Stimulated activated CD4-positive, alpha-beta T cell treated with anti-CD3 and anti-CD28 coated beads, TNF-alpha, amount 100 ng/mL, for 4 hours (primary cell): ENCODE measurements around the gene BIN1.
"Not testable (repeated sequence)": the region's sequence is repeated elsewhere in the genome, so short reads cannot be mapped to it uniquely, and the experiment has no call there.

Experiments used
- DNase-seq, 3 experiments: peaks; one replicate each; pipeline ENCODE4 v3.0.0-alpha.2; 2020; ENCODE audit warnings: low read depth in 3 of 3

Gene BIN1

DNA sequence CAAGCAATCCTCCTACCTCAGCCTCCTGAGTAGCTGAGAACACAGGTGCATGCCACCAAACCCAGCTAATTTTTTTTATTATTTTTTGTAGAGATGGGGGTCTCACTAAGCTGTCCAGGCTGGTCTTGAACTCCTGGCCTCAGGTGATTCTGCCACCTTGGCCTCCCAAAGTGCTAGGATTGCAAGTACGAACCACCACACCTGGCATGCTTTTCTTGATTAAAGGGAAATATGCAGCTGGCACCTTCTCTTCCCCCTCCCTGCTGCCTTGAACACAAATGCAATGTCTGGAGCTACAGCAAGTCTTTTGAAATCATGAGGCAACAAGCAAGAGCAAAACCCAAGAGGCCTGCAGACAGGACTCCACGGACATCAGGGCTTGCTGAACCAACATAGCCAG is 26.8 kb upstream of the BIN1 start:
- no peak for DNase-seq

DNA sequence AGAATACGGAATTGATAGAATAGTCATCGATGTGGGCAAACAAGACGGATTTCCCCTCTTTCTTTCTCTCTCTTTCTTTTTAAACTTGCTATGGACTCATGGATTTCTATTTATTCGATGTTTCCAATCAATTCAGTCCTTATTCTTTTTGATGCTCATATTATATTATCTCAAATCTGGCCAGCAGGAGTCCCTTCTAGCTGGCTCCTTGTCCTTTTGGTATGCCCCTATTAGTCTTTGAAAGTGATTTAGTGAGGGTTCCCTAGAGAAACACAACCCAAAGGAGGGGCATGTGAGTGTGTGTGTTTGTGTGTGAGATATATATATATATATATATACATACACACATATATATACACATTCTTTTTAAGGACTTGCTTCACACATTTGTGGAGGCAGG is 23.5 kb upstream of the BIN1 start:
- DNase-seq, result no peak

DNA sequence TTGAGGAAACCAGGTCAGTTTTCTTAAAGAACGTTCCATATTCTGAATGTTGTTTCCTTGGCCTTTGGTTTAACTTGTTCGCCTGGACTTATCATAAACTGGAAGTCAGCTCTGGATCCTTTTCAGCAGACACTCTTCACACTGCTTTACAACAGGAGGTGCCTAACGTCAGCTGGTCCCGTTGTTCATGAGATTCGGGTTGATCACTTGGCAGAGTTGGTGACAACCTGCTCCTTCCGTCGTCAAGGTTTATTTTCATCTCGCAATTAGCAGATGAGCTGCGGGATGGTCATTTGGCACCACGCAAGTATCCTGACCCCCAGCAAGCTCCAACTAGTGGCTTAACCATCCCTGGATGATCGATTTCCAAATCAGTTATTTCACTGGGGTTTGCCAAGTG is 23.0 kb upstream of the BIN1 start:
- no peak for DNase-seq

DNA sequence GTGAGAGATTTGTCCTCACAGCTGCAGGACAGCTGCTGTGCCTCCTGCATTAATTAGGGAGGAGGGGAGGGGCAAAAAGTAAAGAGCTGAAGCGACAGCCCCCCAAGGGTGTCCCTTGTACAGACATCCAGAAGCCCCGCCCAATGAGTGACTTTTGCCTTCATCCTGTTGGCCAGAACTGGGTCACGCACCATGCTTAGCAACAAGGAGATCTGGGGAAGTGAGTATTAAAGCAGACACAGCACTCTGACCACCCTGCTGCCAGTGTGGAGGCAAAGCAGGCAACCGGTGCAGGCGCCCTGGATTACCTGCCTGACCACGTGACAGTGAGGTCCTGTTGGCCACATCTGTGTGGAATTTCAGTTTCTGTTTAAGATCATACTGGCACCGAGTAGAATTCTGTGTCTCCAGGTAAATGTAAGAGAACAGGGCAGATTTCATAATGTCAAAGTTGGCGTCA is 21.5 kb upstream of the BIN1 start:
- no peak for DNase-seq

DNA sequence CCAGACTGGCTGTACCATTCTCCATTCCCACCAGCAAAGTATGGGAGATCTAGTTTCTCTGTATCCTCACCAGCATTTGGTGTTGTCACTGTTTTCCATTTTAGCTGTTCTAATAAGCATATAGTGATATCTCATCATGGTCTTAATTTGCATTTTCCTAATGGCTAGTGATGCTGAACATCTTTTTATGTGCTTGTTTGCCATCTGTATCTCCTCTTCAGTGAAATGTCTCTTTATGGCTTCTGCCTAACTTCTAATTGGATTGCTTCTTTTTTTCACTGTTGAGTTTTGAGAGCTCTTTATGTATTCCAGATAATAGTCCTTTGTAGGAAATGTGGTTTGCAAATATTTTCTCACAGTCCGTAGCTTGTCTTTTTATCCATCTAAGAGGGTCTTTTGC is 18.9 kb upstream of the BIN1 start:
- no peak for DNase-seq

DNA sequence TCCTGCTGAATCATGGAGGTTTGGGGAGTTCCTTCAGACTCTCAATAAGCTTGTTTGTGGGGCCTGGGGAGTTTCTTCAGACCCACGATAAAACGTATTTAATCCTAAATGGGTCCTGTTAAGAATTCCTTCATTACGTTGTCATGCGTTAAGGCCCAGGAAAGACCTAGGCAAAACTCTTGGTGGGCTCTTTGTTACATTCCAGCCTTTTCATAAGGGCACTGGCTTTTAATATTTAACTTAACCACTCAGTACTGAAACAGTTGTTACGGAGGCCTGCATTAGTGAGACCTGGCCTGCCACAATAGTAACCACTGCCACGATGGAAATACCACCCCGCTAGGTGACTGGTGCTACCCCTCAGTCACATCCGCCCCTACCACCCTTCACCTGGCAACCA is 17.5 kb upstream of the BIN1 start:
- no peak for DNase-seq

DNA sequence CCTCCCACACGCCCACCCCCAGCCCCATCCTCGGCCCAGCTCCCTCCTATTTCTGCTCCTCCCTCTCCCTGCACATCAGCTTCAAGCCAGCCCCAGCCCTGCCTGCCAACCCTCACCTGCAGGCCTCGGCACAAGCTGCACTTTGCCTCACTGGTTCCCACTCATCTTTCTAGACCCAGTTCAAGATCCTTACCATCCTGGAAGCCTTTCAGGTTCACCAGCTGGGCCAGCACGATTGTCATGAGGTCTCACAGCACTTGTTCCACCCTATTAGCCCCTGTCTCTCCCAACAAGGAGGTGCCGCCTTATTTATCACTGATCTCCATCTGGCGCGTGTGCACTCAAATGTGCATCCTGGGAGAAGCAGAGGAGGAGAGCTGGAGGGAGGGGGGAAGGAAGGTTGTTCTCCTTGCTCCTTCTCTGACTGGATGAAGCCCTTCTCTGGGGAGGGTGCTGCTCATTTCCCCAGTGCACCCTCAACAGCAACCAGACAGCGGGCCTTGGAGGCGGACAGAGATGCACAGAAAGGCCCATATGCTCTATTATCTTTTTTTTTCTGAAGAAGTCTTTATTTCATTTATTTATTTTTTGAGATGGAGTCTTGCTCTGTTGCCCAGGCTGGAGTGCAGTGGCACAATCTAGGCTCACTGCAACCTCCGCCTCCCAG is 15.5 kb upstream of the BIN1 start:
- DNase-seq, result no peak

DNA sequence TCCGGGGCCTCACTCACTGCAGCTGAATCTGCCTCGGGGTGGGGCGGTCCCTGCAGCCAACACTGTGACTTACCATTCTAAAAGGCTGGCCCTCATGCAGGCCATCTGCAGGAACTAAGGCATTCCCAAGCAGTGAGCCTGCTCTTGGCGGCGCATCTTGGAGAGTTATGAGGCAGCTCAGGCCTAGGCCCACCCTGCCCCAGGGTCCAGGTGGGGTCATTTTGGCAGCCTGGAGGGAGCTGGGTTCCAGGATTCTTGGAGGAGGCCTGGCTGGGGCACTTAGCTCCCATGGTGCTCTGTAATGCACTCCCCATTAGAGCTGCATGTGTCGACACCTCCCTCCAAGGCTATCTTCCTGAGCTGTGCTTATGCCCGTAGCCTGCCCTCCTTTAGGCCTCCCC is 14.8 kb upstream of the BIN1 start:
- no peak for DNase-seq

DNA sequence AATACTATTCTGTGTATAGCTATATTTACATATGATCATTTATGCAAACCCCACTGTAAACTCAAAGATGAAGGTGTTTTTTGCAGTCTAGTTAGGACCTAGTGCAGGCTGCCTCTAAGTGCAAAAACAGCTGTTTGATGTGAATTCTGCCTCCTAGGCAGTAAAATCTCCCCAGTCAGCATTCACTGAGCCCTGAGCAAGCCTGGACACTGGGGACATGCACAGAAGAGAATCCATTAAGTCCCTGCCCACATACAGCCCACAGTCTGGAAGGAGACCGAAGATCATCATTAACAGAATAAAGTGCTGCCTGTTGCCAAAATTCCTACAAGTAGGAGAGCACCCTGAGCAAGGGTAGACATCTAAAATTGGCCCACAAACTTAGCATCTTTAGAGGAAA is 14.4 kb upstream of the BIN1 start:
- no peak for DNase-seq

DNA sequence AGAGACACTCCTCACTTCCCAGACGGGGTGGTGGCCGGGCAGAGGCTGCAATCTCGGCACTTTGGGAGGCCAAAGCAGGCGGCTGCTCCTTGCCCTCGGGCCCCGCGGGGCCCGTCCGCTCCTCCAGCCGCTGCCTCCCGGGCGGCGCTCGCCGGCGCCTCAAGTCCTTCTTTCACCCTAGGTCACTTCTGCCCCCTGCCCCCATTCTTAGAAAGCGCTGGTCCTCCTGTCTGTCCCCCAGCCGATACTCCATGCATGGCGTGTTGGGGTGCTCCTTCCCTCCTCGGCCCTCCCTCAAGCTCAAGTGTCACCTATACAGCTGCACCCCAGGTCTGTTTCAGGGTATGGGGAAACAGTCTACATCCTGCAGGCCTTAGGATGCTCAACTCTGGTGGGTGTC is 13.5 kb upstream of the BIN1 start:
- DNase-seq, result not testable (repeated sequence)

DNA sequence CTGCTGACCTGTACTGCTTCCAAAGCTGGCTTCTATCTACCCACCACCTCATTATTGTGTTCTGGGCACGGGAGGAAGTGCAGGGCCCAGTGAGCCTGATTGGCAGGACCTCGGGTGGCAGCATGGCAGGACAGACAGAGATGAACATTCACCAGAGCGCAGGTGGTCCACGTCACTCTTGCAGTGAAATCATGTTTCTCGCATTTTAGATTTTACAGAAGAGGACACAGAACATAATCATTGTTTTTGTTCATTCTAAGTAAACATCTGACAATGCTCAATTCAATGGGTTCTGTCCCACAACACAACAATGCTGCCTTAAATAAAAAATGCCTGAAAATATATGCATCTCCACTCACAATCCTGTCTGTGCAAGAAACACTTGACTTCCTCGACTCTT is 11.5 kb upstream of the BIN1 start:
- no peak for DNase-seq

DNA sequence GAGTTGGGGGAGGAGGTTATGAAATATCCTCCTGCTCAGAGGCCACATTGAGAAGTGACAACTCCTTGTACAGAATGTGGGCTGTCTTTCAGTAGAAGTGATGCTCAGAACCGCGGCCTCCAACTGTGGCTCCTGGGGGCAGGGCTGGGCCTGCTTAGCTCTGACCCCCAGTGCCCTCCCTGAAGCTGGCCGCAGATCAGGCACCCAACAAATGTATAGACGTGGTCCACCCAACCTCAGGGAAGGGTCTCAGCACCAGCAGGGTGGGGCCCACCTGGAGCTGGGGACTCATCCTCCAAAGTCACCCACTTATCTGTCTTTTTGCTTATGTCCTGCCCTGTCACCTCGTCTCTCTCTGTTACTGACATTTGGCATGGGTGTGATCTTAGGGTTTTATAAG is 11.1 kb upstream of the BIN1 start:
- DNase-seq, result no peak

DNA sequence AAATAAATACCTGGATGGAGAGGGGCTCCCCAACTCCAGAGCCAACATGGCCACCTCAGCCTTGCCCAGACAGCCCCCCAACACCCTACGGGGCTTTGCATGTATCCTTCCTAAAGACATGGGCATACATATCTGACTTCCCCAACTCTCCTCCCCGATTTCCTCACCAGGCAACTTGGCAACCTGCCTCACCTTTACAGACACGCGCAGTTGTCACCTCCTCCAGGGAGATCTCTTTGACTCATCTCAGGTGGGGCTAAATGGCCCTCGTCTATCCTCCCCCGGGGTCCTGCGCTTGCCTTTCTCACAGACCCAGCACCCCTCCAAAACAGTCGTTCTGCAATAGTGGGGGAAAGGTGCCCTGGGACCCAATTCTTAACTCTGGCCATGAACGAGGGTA is 10.6 kb upstream of the BIN1 start:
- no peak for DNase-seq

DNA sequence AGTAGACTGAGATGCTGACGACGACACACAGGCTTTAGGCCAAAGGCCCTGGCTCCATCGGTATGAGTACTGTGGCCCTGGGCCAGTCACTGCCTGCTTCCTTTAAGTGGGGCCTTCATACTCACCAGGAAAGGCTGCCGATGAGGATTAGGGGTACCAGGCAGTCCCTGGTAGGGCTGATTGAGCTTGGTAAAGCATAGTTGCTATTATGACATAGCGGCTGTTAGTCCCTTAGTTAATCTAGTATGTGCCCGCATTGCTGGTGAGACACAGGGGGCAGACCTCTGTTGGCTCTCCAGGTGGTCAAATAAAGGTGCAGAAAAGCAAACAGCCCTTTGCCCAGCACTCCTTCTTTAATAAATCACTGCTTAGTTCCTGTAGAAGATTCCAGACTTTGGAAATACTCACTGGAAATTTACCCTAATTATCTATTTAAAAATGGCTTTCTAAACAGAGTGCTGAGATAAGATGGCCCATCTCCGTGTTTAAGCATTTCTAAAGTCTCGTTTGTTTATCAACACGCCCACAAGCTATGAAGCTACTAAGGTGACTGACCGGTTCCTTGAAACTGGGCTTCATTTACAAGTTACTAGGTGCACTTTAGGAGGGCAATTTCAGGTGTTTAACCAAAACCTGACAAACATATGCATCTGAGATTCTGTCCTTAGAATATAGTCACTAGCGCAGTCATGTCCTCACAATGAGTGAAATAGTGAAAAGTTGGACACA is 8.7 kb upstream of the BIN1 start:
- no peak for DNase-seq

DNA sequence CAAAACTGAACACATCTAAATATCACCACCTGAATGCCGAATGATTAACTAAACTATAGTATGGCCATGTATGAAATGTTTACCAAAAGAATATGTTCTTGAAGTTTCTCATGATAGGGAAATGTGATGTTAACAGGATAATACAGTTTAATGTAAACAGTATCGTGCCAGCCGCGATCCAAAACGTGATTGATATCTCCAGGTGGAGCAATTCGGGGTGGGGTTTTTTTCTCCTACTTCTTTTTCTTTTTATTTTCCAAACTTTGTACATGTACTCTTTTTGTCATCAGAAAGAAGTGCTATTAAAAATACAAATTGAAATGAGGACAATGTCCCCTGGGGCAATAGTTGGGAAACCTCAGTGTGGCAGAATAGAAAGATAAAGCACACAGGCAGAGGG is 4.0 kb upstream of the BIN1 start:
- DNase-seq, result no peak

DNA sequence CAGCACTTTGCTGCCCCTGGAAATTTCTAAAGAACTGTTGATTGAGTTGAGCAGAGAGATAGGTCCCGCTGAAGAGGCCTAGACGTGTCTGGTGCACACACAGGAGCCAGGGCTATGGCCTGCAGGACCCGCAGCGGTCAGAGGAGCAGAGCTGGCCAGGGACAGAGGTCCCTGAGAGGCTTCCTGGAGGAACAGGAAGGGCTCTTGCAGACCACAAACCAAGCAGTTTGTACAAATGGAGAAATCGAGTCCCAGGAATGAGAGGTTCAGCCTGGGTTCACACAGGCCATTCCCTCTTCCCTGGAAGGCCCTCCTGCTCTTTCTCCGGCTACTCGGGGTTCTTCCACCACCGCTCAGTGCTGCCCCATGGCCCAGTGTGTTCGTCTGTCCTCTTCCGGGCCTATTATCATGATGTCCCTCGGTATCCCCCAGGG is 1.2 kb upstream of the BIN1 start:
- DNase-seq, result no peak

DNA sequence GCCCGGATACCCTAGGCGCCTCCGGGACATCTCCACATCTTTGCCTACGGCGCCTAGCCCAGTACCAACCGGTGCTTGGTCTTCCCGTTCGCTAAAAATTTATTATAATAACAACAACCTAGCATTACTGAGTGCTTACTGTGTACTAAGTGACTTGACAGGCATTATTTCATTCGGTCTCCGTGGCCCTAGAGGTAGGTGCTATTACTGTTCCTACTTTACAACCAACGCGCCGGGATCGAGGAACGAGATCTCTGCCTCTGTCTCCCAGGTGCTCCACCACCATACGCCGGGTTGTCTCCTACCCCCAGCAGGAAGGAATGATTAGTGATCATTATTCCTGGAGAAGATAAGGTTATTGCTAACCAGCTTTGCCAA is 657 bp upstream of the BIN1 start:
- DNase-seq, result no peak

DNA sequence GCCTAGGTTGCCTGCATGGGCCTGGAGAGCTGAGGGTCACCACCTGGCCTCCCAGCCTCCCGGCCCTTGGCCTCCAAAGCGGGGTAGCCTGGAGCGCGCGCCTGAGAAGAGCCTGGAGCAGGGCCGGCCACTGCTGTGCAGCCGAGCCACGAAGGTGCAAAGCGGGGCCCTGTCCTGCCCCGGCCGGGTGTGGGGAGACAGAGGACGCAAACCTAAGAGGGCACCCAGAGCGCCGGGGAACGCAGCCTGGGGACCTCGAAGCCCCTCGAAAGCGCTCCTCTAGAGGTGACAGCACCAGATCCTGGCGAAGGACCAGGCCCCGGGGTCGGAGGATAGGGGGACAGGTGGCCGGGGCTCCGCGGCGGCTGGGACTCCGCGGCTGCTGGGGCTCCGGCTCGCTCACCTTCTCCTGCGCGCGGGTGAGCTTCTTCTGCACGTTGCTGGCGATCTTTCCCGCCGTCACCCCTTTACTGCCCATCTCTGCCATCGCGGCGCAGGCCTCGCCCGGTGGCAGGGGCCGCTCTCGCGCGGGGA is 430 bp downstream of the BIN1 start:
- no peak for DNase-seq

DNA sequence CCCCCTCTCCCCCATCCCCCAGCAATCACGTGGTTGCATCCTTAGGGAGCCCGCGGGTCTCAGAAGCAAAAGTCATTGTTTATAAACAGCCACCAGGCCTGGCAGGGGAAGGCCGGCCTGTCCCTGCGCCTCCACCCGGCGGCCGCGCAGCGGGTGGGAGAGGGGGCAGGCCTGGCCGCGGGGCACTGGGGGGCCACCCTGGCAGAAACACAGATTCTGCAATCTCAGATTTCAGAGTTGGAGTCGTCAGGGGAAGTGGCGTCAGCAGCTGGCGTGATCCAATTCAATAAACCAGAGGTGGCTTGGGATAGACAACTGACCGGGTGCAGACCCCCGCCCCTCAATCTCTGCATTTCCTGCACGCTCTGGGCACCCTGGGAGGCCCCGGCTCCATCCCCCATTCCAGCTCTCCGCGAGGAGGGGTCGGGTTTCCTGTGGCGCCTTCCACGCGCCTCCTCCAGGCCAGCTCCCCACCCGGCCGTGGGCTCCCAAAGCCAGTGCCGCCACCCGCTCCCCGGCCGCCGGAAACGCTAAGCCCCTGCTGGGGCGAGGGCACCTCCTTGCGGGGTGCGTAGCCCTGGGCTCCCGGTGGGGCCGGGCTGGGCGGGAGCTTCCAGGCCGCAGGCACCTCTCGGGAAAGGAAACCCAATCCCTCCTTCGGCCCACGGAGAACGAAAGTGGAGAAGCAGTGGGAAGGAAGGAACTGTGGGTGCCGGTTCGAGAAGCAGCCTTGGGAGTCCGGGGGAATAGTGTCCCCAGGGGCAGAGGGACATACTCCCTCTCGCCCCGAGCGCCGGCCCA is 1.1 kb downstream of the BIN1 start:
- DNase-seq, result no peak

DNA sequence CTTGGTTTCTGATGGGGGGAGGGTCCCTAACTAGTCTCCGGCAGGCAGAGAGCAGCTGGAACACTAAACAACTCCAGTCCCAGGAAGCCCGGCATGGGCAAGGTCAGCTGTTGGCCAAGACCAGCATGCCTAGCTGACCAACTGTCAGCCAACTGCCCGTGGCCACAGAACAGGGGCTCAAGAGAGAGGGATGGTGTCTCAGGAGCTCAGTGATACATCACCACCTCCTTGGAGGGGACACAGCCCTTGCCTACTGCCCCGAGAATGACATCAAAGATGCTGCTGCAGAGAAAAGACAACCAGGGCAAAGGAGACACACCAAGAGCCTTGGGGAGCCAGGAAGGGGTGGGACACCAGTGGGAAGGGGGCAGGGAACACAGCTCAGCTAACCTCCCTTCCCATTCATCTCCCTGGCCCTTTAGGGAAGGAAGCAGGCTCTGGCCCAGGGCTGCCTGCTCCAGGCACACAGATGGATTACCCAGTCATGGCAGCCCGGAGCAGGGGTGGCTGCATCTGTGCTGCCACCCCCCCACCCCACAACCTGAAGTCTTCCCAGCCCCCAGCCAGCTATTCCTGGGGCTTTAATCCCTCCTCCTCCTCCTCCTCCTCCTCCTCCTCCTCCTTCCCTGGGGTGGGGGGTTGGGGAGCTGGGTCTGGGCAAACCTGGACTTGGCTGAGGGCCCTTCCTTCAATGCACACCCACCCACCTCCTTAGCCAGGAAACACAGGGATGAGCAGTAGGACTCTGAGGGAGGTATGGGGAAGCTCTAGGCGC is 1.9 kb downstream of the BIN1 start:
- DNase-seq, result no peak

DNA sequence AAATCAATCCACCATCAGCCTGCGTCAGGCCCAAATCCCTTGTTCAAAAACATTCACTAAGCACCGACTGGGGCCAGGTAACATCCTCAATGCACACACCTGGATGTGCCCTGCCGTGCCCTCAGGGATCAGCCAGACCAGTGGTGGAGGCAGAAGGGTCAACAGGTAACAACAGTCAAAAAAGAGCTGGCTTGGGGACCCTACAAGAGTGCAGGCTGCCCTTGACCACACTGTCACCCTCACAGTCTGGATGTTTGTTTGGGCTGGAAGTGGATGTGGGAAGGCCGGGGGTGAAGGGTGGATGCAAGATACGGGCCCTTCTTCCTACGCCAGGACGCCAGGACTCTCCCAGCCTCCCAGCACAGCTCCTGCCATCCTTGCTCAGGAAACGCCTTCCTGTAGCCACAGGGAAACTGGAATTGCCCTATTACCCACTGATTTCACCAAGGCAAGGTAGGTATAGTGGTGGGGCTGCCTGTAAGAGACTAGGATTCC is 2.7 kb downstream of the BIN1 start:
- no peak for DNase-seq
